NCI-H460 (cell line): Measurements from ENCODE around the gene NR6A1. TPM values are rescaled to one million over a fixed set of nuclear protein-coding genes. Genes with fewer than 3 reads are reported as not detected.

ENCODE experiments used
- DNase-seq: peaks from one replicate; pipeline ENCODE4 v3.0.0-alpha.2; 2016; ENCODE audit warnings: low read depth; ENCODE audit errors: extremely low read depth
- total RNA-seq: library from RNA; depleted of rRNA; stranded (reverse); fragments of >200 nt; shearing (Covaris generic); gene quantifications from 2 replicates; pipeline ENCODE4 v1.2.3, GENCODE V29; 2014

NR6A1 gene
- total RNA-seq, 1 experiment from 2014 or later: 0.89 TPM

DNA sequence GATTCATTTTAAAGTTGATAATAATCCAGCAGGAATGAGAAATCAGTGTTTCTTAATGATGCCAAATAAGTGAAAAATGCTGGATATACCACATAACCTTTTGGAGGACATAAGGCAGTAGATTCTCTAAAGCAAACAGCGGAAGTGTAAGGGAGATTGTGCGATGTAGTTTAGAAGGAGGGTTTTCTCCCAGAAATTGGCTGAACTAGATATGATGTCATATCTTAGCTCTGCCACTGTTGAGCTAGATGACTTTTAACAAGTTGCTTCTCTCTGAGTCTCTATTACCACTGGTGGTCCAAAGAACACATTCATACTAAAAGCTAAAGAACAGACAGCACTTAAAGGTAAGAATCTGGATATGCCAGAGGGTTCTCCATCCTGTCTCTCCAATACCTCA, 107.0 kb downstream of the NR6A1 start:
- no peak for DNase-seq

DNA sequence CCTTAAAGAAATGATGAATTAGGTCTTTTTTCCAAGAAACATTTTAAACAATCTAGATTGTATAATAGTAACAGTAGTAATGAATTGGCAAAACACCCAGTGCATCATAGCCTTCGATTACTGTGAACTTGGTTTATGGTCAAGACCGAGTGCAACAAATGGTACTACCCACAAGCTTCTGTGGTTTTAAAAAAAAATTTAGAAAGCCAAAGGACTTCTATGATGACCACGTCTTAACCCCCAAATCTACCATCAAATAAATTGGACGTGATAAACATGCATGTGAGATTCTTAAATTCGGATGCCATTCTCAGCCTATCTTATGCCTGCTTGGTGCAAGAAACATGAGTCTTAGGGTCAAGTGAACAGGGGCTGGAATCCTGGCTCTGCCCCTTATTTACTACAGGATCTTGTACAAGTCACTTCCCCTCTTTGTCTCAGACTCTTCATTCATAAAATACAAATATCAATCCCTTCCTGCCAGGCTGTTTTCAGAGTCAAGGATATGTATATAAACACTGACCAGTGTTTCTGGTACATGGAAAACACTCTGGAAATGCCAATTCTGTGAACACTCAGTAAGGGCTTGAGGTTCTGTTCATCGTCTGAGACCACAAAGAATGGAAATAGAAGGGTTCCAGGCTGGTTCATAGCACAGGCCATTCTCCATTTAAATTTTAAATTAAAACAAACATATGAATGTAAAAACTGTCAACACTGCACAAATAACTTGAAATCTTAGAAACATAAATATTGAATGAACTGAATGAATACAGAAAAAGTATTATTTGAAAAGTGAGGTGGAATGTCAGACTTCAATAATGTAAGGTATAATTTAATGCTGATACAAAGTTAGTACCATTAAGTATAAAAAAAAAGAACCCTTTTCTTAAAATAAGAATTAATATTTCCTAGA, 107.8 kb downstream of the NR6A1 start:
- DNase-seq: no peak

DNA sequence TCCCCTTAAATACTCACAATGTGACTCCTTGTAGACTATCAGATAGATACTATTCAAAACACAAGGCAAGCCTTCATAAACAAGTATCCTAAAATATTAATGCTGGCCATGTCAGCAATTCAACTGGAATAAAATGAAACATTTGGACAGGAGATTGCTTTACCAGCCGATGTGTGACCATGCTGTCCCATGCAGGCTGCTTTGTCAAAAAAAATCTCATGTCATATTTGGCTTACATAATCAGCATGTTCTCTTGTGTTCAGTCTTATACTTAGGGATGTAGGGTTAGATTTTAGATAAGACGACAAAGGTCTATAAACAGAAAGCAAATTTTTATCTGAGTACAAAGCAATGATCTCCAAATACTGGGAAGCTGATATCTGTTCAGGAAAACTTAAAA, 108.5 kb downstream of the NR6A1 start:
- no peak for DNase-seq

GRCh38 chr9:124661271-124661670, 109.8 kb downstream of the NR6A1 start:
- DNase-seq: no peak

DNA sequence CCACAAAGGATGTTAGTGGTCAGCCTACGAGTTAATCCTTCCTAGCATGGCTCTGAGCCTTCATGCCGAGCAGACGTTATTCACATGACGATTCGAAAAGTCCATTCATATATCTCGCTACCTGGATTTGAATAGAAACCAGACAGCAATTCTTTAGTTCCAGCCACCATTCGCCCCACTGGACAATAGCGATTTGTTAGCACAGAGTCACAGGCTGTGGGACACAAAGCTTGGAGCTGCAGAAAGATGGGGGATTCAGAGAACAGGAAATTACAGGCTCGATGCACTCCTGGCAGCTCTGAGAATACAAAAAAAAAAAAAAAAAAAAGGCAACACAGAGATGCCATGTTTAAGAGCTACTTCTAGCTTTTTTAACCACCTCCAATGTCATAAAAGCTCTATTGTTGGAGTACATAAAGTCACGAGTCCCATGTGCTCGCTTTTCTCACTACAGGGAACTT, 110.7 kb downstream of the NR6A1 start:
- peak; percentile 36 for DNase-seq

- peak; percentile 87 for DNase-seq
Observed at GRCh38 chr9:124659099-124659659, 111.9 kb downstream of the NR6A1 start.

DNA sequence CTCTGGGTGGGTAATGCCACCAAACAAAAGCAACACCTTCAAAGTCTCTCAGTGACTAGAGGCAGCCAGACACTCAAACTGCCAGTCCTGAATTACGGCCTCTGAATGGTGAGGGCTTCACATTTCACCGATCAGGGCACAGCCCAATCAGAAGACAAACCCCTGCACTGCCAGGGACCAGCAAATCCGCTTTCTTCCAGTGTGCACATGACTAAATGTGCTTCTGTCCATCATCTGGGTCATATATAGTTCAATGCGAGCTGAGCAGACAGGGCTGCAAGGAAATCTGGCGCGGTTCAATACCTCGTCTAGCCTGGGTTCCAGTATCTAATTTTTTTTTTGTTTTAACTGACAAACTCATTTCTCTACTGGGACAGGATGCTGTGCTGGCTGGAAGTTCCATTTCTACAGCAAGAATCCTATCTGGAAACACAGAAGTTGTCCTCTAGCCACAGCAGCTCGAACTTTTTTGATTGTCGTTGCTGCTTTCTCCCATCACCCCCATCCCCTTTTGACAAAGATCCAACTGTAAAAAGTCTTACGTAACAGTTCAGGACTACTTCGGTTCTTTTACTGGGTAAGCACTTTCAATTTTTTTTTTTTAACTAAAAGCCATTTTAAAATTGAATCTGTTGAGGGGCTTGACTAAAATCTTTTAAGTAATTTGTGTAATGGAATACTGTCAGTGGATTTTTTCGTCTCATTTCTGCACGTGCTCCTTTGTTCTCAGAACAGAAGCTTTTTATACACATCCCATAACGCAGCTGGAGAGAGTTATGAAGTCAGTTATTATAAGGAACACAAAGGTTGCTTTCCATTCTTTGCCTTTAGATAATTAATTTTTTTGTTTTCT, 112.7 kb downstream of the NR6A1 start:
- DNase-seq: peak; percentile 95

DNA sequence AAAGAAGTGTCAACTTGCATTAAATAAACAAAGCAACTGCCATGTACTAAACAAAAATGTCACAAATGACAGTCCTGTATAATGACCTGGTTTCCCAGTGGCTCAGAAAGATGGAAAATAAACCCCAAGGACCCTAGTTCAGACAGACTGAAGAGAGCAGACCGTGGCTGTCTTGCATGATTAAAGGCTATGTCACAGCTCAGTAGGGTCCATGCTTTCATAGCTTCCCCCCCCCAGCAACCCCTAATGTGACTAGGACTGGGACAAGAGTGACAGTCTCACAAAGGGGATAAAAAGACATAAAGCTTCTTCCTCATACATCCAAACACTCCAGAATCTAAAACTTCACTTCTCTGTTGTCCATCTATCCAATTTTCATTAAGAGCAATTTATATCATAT, 113.6 kb downstream of the NR6A1 start:
- DNase-seq: no peak

DNA sequence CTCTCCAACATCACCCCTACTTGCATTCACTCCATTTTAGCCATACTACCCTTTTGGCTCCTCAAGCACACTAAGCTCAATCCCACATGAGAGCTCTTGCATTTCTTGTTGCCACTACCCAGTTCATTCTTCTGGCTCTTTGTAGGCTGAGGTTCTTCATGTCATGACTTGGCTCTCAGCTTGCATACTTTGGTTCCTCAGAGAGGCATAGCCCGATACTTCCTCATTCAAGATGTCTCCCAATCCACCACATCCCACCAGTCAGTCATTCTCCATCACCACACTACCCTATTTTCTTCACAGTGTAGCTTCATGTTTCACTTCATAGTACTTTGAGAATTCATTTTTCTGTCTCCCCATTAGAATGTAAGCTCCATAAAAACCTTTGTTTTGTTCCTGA, 116.7 kb downstream of the NR6A1 start:
- no peak for DNase-seq

- DNase-seq: peak; percentile 40
Observed at GRCh38 chr9:124652615-124653393, 118.3 kb downstream of the NR6A1 start.

DNA sequence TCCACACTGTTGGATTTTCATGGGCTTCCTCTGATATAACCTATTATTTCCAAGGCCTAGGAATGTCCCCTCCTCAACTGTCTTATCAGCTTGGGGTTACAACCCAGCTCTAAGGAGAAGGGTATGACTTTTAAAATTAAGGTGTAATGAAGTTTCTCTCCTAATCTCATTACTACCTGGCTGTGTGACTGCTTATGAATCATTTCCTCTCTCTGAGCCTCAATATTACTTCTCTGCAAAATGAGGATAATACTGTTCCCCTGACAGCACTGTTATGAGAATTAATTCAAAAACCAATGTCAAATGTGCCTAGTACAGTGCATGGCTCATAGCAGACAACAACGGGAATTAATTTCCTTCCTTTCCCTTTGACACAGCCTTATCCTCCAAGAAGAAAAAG, 118.9 kb downstream of the NR6A1 start:
- DNase-seq: no peak

GRCh38 chr9:124645274-124645673, 125.8 kb downstream of the NR6A1 start:
- DNase-seq: no peak

DNA sequence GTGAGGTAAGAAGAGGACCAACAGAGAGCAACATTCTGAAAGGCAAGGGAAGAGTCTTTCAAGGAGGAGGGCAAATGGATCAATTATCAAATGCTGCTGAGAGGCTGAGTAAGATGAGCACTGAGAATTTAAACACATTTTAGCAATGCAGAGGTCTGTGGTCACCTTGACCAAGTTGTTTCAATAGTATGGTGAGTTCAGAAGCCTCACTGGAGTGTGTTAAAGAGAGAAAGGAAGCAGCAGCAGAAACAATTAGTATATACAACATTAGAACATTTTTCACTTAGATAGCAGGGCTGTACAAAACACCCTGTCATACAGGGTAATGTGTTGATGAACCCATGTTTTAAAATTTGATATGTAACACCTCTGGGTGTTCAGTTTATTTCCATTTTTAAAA, 131.5 kb downstream of the NR6A1 start:
- DNase-seq: no peak

DNA sequence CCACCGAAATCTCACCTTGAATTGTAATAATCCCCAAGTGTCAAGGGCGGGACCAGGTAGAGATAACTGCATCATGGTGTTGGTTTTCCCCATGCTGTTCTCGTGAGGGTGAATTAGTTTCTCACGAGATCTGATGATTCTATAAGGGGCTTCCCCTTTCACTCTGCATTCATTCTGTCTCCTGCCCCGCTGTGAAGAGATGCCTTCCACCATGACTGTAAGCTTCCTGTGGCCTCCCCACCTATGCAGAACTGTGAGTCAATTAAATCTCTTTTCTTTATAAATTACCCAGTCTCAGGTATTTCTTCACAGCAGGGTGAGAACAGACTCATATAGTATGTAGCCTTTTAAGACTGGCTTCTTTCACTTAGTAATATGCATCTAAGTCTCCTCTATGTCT, 135.8 kb downstream of the NR6A1 start:
- DNase-seq: no peak

DNA sequence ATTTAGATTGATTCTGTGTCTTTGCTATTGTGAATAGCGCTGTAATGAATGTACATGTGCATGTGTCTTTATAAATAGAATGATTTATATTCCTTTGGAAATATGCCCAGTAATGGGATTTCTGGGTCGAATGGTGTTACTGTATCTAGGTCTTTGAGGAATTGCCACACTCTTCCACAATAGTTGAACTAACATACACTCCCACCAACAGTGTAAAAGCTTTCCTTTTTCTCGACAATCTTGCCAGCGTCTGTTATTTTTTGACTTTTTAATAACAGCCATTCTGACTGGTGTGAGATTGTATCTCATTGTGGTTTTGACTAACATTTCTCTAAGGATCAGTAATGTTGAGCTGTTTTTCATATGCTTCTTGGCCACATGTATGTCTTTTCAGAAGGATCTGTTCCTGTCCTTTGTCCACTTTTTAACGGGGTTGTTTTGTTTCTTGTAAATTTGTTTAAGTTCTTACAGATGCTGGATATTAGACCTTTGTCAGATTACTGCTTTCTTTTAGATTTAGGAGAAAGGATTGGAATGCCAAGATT, 139.0 kb downstream of the NR6A1 start:
- DNase-seq: no peak

DNA sequence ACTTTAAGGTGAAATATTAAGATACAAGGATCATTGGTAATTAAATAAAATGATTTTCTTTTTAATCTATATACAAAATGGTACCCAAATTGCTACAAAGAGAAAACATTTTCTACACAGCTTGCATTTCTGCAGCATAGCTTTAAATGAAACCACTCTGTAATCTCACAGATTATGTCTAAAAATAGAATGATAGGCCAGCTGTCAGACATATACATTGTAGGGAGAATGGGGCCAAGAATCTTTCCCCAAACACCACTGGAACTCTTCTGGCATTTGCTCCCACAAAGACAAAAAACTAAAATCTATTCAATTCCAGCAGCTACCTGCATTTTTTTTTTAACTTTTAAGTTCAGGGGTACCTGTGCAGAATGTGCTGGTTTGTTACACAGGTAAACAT, 139.8 kb downstream of the NR6A1 start:
- no peak for DNase-seq

DNA sequence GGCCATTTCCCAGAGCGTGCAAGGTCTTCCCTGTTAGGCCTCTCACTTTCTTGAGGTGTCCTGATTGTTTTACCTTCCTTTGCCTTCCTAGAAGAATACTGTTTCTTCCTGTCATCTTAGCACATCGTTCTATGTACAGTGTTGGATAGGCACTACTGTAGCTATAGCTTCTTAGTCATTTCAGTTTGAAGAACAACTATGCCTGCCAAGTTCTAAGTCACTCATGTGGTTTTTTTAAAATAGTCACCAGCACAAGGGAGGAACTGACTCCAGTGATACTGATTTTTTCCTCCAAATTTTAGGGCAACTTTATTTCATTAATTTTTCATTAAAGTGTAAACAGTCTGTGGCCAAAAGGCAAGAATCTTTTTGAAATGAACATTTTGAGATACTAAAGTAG, 141.5 kb downstream of the NR6A1 start:
- DNase-seq: no peak

- no peak for DNase-seq
Observed at GRCh38 chr9:124628741-124629140, 142.4 kb downstream of the NR6A1 start.

GRCh38 chr9:124626276-124626675, 144.8 kb downstream of the NR6A1 start:
- DNase-seq: no peak

GRCh38 chr9:124625087-124625486, 146.0 kb downstream of the NR6A1 start:
- no peak for DNase-seq

GRCh38 chr9:124624735-124624992, 146.4 kb downstream of the NR6A1 start:
- DNase-seq: no peak
